Placental epithelial cell (primary cell): Measurements from ENCODE around the gene PTRHD1. TPM values are rescaled to one million over a fixed set of nuclear protein-coding genes. Genes with fewer than 3 reads are reported as not detected.

Source experiments
- total RNA-seq: library from RNA; depleted of rRNA; stranded (reverse); fragments of >200 nt; gene quantifications from 2 replicates; pipeline ENCODE4 v1.2.3, GENCODE V29; 2012

The PTRHD1 gene, protein sequence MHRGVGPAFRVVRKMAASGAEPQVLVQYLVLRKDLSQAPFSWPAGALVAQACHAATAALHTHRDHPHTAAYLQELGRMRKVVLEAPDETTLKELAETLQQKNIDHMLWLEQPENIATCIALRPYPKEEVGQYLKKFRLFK
- 32.4 and 40.8 TPM in 2 replicates for total RNA-seq

DNA sequence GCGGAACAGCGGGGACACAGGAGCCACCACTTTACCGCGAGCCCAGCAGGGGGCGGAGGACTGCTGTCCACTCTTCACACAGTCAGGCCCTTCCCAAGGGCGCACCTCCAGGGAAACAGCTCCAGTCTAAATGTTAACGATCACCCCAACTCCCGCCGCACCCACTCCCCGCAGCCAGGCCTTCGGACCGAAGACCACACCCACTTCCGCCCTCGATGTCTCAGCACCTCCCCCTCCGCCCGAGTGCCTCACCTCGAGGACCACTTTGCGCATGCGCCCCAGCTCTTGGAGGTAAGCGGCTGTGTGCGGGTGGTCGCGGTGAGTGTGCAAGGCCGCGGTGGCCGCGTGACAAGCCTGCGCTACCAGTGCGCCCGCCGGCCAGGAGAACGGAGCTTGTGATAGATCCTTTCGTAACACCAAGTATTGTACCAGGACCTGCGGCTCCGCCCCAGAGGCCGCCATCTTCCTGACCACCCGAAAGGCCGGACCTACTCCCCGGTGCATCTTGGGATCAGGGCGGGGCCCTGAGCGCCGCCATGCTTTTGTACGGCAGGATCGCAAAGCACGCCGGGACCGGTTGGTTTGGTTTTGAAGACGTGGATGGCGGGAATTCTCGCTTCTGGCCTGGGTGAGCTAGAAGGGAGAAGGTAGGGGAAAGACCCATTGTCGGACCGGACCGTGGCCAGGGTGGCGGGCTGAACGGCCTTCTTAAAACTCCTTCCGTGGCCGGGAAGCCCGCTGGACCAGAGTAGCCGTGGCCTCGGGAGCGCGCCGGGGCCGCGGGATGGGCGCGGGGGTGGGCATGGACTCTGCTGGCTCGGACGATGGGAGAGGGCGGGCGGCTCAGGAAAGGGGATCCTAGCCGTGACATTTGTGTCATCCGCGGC, at the start of gene PTRHD1, which contains the start of gene CENPO:
TSS of gene PTRHD1 (minus strand) at position 518 of the 887 bp plus-strand sequence. CDS start at position 504, 14 bp downstream.
TSS of gene CENPO (plus strand) at position 552 of the 887 bp plus-strand sequence. CDS start 495 bp downstream, outside the sequence.

Other genes with a start within 250 kb of the PTRHD1 start
- gene CENPO, start within 50 bp of the PTRHD1 start, total RNA-seq, result 18.5 and 21.4 TPM in 2 replicates
- gene ADCY3, start 126.8 kb upstream of the PTRHD1 start, total RNA-seq, result 25.8 and 34.2 TPM in 2 replicates
- gene DNAJC27, start 178.6 kb upstream of the PTRHD1 start, total RNA-seq, result 3.4 and 6.7 TPM in 2 replicates
- 0.39 and 0.43 TPM in 2 replicates for gene EFR3B, start 248.7 kb upstream of the PTRHD1 start, total RNA-seq